HepG2 (cell line): ENCODE results near the gene UNKL. TPM values are rescaled to one million over a fixed set of nuclear protein-coding genes. Genes with fewer than 3 reads are reported as not detected.
A peak's percentile ranks its signal among the peaks of the same experiment; 100 is the strongest.

Source experiments
- ATAD3A ChIP-seq: sonication (generic); formaldehyde crosslinking; IDR thresholded peaks from 2 replicates; pipeline ENCODE4 v1.4.0; 2020; ENCODE audit warnings: missing genetic modification reagents
- ATRX ChIP-seq: sonication (generic); formaldehyde crosslinking; IDR thresholded peaks from 2 replicates; pipeline ENCODE4 v1.4.0; 2020; ENCODE audit warnings: missing genetic modification reagents, borderline replicate concordance
- DNMT1 ChIP-seq: sonication (generic); formaldehyde crosslinking; IDR thresholded peaks from 2 replicates; pipeline ENCODE4 v1.5.1; 2020; ENCODE audit warnings: mild to moderate bottlenecking, missing genetic modification reagents
- DRAP1 ChIP-seq: IDR thresholded peaks from 2 replicates; pipeline ENCODE4 v1.6.1; 2016; ENCODE audit warnings: missing genetic modification reagents, missing compliant biosample characterization
- EED ChIP-seq: sonication (generic); formaldehyde crosslinking; IDR thresholded peaks from 2 replicates; pipeline ENCODE4 v1.5.0; 2020; ENCODE audit warnings: mild to moderate bottlenecking, missing genetic modification reagents
- FOXO1 ChIP-seq: sonication (generic); formaldehyde crosslinking; IDR thresholded peaks from 2 replicates; pipeline ENCODE4 v1.4.0; 2020; ENCODE audit warnings: missing genetic modification reagents
- HIVEP1 ChIP-seq: sonication (generic); formaldehyde crosslinking; IDR thresholded peaks from 2 replicates; pipeline ENCODE4 v1.4.0; 2020; ENCODE audit warnings: mild to moderate bottlenecking, missing genetic modification reagents
- IKZF4 ChIP-seq: sonication (generic); formaldehyde crosslinking; IDR thresholded peaks from 2 replicates; pipeline ENCODE4 v1.5.1; 2020; ENCODE audit warnings: borderline replicate concordance, mild to moderate bottlenecking, low read depth, missing genetic modification reagents; ENCODE audit errors: not compliant biosample characterization
- KAT8 ChIP-seq: IDR thresholded peaks from 2 replicates; pipeline ENCODE4 v1.6.1; 2016; ENCODE audit warnings: missing genetic modification reagents, missing compliant biosample characterization
- KDM2A ChIP-seq: sonication (generic); formaldehyde crosslinking; IDR thresholded peaks from 2 replicates; pipeline ENCODE4 v1.4.0; 2020; ENCODE audit warnings: low read depth, missing genetic modification reagents, borderline replicate concordance
- KLF6 ChIP-seq: IDR thresholded peaks from 2 replicates; pipeline ENCODE4 v1.8.0; 2016; ENCODE audit warnings: missing biosample characterization, missing genetic modification reagents
- MIER2 ChIP-seq: IDR thresholded peaks from 2 replicates; pipeline ENCODE4 v1.6.1; 2016; ENCODE audit warnings: missing biosample characterization, missing genetic modification reagents
- NR2F1 ChIP-seq, 2 experiments: fragments of 450-650 bp in 1 of 2; formaldehyde crosslinking in 1 of 2; IDR thresholded peaks; 2 replicates each; pipeline versions ENCODE4 v1.5.0 to v1.6.1; 2016 to 2020; ENCODE audit warnings: mild to moderate bottlenecking in 1 of 2, missing compliant biosample characterization in 1 of 2, missing genetic modification reagents in 1 of 2, moderate library complexity in 1 of 2
- SOX5 ChIP-seq: IDR thresholded peaks from 2 replicates; pipeline ENCODE4 v1.6.1; 2016; ENCODE audit warnings: borderline replicate concordance
- TAF1 ChIP-seq: sonication (generic); formaldehyde crosslinking; IDR thresholded peaks from 2 replicates; pipeline ENCODE4 v1.4.0; 2020; ENCODE audit warnings: missing genetic modification reagents
- TCF12 ChIP-seq, 2 experiments: fragments of 450-650 bp in 1 of 2; sonication (generic) in 1 of 2; formaldehyde crosslinking in 1 of 2; IDR thresholded peaks; 2 replicates each; pipeline versions ENCODE4 v1.6.1 to v1.8.0; 2017 to 2022; ENCODE audit warnings: antibody characterized with exemption in 1 of 2, mild to moderate bottlenecking in 1 of 2, missing genetic modification reagents in 1 of 2, moderate library complexity in 1 of 2
- ZFY ChIP-seq: sonication (generic); formaldehyde crosslinking; IDR thresholded peaks from 2 replicates; pipeline ENCODE4 v1.4.0; 2020; ENCODE audit warnings: missing genetic modification reagents
- ZNF101 ChIP-seq: sonication (generic); formaldehyde crosslinking; IDR thresholded peaks from 2 replicates; pipeline ENCODE4 v1.4.0; 2020; ENCODE audit warnings: mild to moderate bottlenecking, low read depth, missing genetic modification reagents, borderline replicate concordance
- ZNF468 ChIP-seq: sonication (generic); formaldehyde crosslinking; IDR thresholded peaks from 2 replicates; pipeline ENCODE4 v1.8.0; 2022; ENCODE audit warnings: mild to moderate bottlenecking, moderate library complexity, missing genetic modification reagents
- ZNF557 ChIP-seq: sonication (generic); formaldehyde crosslinking; IDR thresholded peaks from 2 replicates; pipeline ENCODE4 v1.4.0; 2020; ENCODE audit warnings: missing genetic modification reagents
- ZNF567 ChIP-seq: sonication (generic); formaldehyde crosslinking; IDR thresholded peaks from 2 replicates; pipeline ENCODE4 v1.8.1; 2023; ENCODE audit warnings: mild to moderate bottlenecking, missing genetic modification reagents, borderline replicate concordance
- ZNF609 ChIP-seq: sonication (generic); formaldehyde crosslinking; IDR thresholded peaks from 2 replicates; pipeline ENCODE4 v1.4.0; 2020; ENCODE audit warnings: mild to moderate bottlenecking, missing genetic modification reagents, borderline replicate concordance
- ZNF777 ChIP-seq: sonication (generic); formaldehyde crosslinking; IDR thresholded peaks from 2 replicates; pipeline ENCODE4 v1.4.0; 2020; ENCODE audit warnings: missing genetic modification reagents
- ZNF816 ChIP-seq: sonication (generic); formaldehyde crosslinking; IDR thresholded peaks from 2 replicates; pipeline ENCODE4 v1.8.0; 2022; ENCODE audit warnings: missing genetic modification reagents, mild to moderate bottlenecking, borderline replicate concordance
- polyA plus RNA-seq, 8 experiments: library from polyadenylated mRNA; depleted of rRNA in 3 of 8; stranded (reverse) in 7 of 8; unstranded in 1 of 8; fragments of >200 nt; fragmentation: Illumina TruSeq in 4 of 8; extraction: Trizol in 4 of 8; gene quantifications; 2 replicates each; pipeline versions ENCODE4 v1.2.1 to v1.2.3, GENCODE V29; 2011 to 2016; ENCODE audit warnings: low read depth in 4 of 8, missing spikeins in 1 of 8, mixed read lengths in 1 of 8; ENCODE audit not compliant: insufficient read depth in 1 of 8
- total RNA-seq, 5 experiments: library from RNA; depleted of rRNA; stranded (reverse); fragments of >200 nt; fragmentation: Illumina TruSeq; extraction: Trizol; gene quantifications; 2 replicates each; pipeline ENCODE4 v1.2.3, GENCODE V29; 2016; ENCODE audit warnings: low read depth in 1 of 5
- TF ChIP-seq, protein P1 (sequence below), 2 experiments: fragments of 450-650 bp in 1 of 2; sonication (generic) in 1 of 2; formaldehyde crosslinking; IDR thresholded peaks; 2 replicates each; pipeline versions ENCODE4 v1.5.0 to v1.8.0; 2020 to 2022; ENCODE audit warnings: mild to moderate bottlenecking in 1 of 2, missing genetic modification reagents in 1 of 2

Gene UNKL
- total and polyA plus RNA-seq, 2 of the 13 experiments (the other 11 are each of a cell fraction or from before 2014, with no cell fraction given), result 10.4 to 17.6 TPM

- TF ChIP-seq KDM2A (peak; percentile 54; the same call in 1 of the 2 replicates), DNMT1 (CRISPR knock-in tag) (no peak), ZNF609 (0 out of 2 replicates have a peak, but pooled peaks have one; percentile 11), ZNF101 (CRISPR knock-in tag) (no peak), IKZF4 (no peak), EED (CRISPR knock-in tag) (no peak), ATAD3A (CRISPR knock-in tag) (no peak), ZNF567 (CRISPR knock-in tag) (0 out of 2 replicates have a peak, but pooled peaks have one; percentile 41), ZNF557 (CRISPR knock-in tag) (no peak), SOX5 (CRISPR knock-in tag) (no peak), ZNF777 (CRISPR knock-in tag) (peak; percentile 45; the same call in 1 of the 2 replicates), ZNF816 (CRISPR knock-in tag) (no peak), ATRX (CRISPR knock-in tag) (no peak), HIVEP1 (CRISPR knock-in tag) (peak; percentile 52; the same call in 1 of the 2 replicates), NR2F1 (CRISPR knock-in tag; IDR thresholded peaks at IDR 0.05) (no peak), MIER2 (CRISPR knock-in tag) (no peak), DRAP1 (CRISPR knock-in tag) (no peak), KLF6 (CRISPR knock-in tag) (no peak), ZFY (CRISPR knock-in tag) (peak; percentile 25; the same call in 1 of the 2 replicates), ZNF468 (CRISPR knock-in tag) (no peak), KAT8 (CRISPR knock-in tag) (no peak), FOXO1 (CRISPR knock-in tag) (no peak), TAF1 (CRISPR knock-in tag) (peak; percentile 60; the same call in 1 of the 2 replicates), TCF12 (IDR thresholded peaks at IDR 0.05) (no peak), TCF12 (CRISPR knock-in tag; IDR thresholded peaks at IDR 0.05) (no peak)
- TF ChIP-seq, protein P1, sequence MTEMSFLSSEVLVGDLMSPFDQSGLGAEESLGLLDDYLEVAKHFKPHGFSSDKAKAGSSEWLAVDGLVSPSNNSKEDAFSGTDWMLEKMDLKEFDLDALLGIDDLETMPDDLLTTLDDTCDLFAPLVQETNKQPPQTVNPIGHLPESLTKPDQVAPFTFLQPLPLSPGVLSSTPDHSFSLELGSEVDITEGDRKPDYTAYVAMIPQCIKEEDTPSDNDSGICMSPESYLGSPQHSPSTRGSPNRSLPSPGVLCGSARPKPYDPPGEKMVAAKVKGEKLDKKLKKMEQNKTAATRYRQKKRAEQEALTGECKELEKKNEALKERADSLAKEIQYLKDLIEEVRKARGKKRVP (CRISPR knock-in tag; IDR thresholded peaks at IDR 0.05), result no peak
Measured at GRCh38 chr16:1343428-1344242, 70.9 kb downstream of the UNKL start (continued).
